SU-DHL-6 (cell line): ENCODE results near the gene FSIP1.

Source experiments
- H2AFZ ChIP-seq: fragments of 200-600 bp; sonication (generic); 2 replicates; pipeline ENCODE4 v1.6.1; 2014; ENCODE audit warnings: low read depth, mild to moderate bottlenecking, moderate library complexity, mixed read lengths, antibody characterized with exemption, low read length; ENCODE audit not compliant: severe bottlenecking
- H3F3A ChIP-seq: fragments of 200-600 bp; shearing (Covaris generic); 2 replicates; pipeline ENCODE4 v1.6.0; 2016; ENCODE audit warnings: antibody characterized with exemption, mild to moderate bottlenecking; ENCODE audit not compliant: insufficient read depth
- H3K27ac ChIP-seq: fragments of 200-600 bp; sonication (generic); 2 replicates; pipeline ENCODE4 v1.5.1; 2016; ENCODE audit warnings: low read depth, mild to moderate bottlenecking, low read length, moderate library complexity, mixed read lengths
- H3K27me3 ChIP-seq: fragments of 200-600 bp; sonication (generic), shearing (Covaris generic); 2 replicates; pipeline ENCODE4 v1.6.0; 2014; ENCODE audit warnings: mild to moderate bottlenecking, low read length
- H3K36me3 ChIP-seq: fragments of 200-600 bp; sonication (generic); 2 replicates; pipeline ENCODE4 v1.6.1; 2014; ENCODE audit warnings: mild to moderate bottlenecking, low read length, mixed read lengths
- H3K4me2 ChIP-seq: fragments of 300-600, 200-600 bp; shearing (Covaris generic), sonication (generic); 2 replicates; pipeline ENCODE4 v1.6.0; 2014; ENCODE audit warnings: low read length, low read depth, mild to moderate bottlenecking; ENCODE audit not compliant: poor library complexity, severe bottlenecking
- H3K4me3 ChIP-seq: fragments of 200-600 bp; sonication (generic); 2 replicates; pipeline ENCODE4 v1.5.1; 2014; ENCODE audit warnings: antibody characterized with exemption, low read length, mild to moderate bottlenecking, mixed read lengths; ENCODE audit not compliant: insufficient read depth, poor library complexity, severe bottlenecking
- H3K79me2 ChIP-seq: fragments of 200-600 bp; sonication (generic); 2 replicates; pipeline ENCODE4 v1.6.1; 2014; ENCODE audit warnings: mild to moderate bottlenecking, low read length, moderate library complexity; ENCODE audit not compliant: insufficient read depth
- H3K9ac ChIP-seq: fragments of 200-600 bp; sonication (generic); 2 replicates; pipeline ENCODE4 v1.7.0; 2014; ENCODE audit warnings: mild to moderate bottlenecking, low read length
- H3K9me2 ChIP-seq: fragments of 200-600 bp; sonication (generic); replicated peaks from 2 replicates; pipeline ENCODE4 v1.6.1; 2014; ENCODE audit warnings: low read length; ENCODE audit not compliant: insufficient read depth
- H3K9me3 ChIP-seq: fragments of 200-600 bp; sonication (generic); 2 replicates; pipeline ENCODE4 v1.6.1; 2014; ENCODE audit warnings: low read length, mixed read lengths; ENCODE audit not compliant: insufficient read depth
- H4K20me1 ChIP-seq: fragments of 200-600 bp; sonication (generic); 2 replicates; pipeline ENCODE4 v1.6.1; 2014; ENCODE audit warnings: low read depth, mild to moderate bottlenecking, antibody characterized with exemption, low read length, moderate library complexity, mixed read lengths
- CTCF ChIP-seq: fragments of 200-600 bp; sonication (generic); IDR thresholded peaks from one replicate; pipeline ENCODE4 v1.5.1; 2017; ENCODE audit warnings: antibody characterized with exemption, mild to moderate bottlenecking, low read length, moderate library complexity; ENCODE audit not compliant: insufficient read depth, poor library complexity, severe bottlenecking
- EZH2phosphoT487 ChIP-seq: fragments of 200-600 bp; sonication (generic), shearing (Covaris generic); conservative IDR thresholded peaks from 2 replicates; pipeline ENCODE4 v1.6.1; 2018; ENCODE audit warnings: mild to moderate bottlenecking, antibody characterized with exemption, low read length, moderate library complexity, mixed read lengths

FSIP1 gene

GRCh38 chr15:39808909-39809308, 26.3 kb upstream of the FSIP1 start:
- Histone ChIP-seq H2AFZ (no peak overlapping the region), H3K9ac (no peak overlapping the region), H4K20me1 (no peaks in the 10 kb centered on the region), H3K9me2 (no peaks in the 10 kb centered on the region), H3K4me3 (no peak overlapping the region), H3K4me2 (no peak overlapping the region), H3K27ac (no peak overlapping the region), H3K36me3 (no peaks in the 10 kb centered on the region), H3K27me3 (0 out of 2 replicates have a peak, but pooled peaks cover 3% of the 10 kb centered on the region), H3F3A (no peaks in the 10 kb centered on the region), H3K9me3 (no peaks in the 10 kb centered on the region), H3K79me2 (no peaks in the 10 kb centered on the region)
- TF ChIP-seq EZH2phosphoT487 = no peak
- no peak for TF ChIP-seq CTCF

- Histone ChIP-seq H3F3A (no peaks in the 10 kb centered on the region), H3K27me3 (0 out of 2 replicates have a peak, but pooled peaks cover 3% of the 10 kb centered on the region), H3K27ac (no peak overlapping the region), H3K9me3 (no peaks in the 10 kb centered on the region), H4K20me1 (no peaks in the 10 kb centered on the region), H3K9ac (no peak overlapping the region), H3K9me2 (no peaks in the 10 kb centered on the region), H3K79me2 (no peaks in the 10 kb centered on the region), H3K36me3 (no peaks in the 10 kb centered on the region), H2AFZ (no peak overlapping the region), H3K4me3 (no peak overlapping the region), H3K4me2 (no peak overlapping the region)
- no peak for TF ChIP-seq CTCF
- no peak for TF ChIP-seq EZH2phosphoT487
These were observed 25.1 kb upstream of the FSIP1 start for GRCh38 chr15:39807791-39808190.

GRCh38 chr15:39804026-39804425, 21.4 kb upstream of the FSIP1 start:
- Histone ChIP-seq H3K4me3 (no peak overlapping the region), H3K36me3 (no peaks in the 10 kb centered on the region), H3K79me2 (no peaks in the 10 kb centered on the region), H3K9me2 (no peaks in the 10 kb centered on the region), H3K9me3 (no peaks in the 10 kb centered on the region), H2AFZ (no peak overlapping the region), H3K4me2 (no peak overlapping the region), H3K27me3 (no peaks in the 10 kb centered on the region), H3F3A (no peaks in the 10 kb centered on the region), H4K20me1 (no peaks in the 10 kb centered on the region), H3K27ac (no peak overlapping the region), H3K9ac (no peak overlapping the region)
- TF ChIP-seq EZH2phosphoT487 (no peak), CTCF (no peak)

- Histone ChIP-seq H4K20me1 (no peaks in the 10 kb centered on the region), H2AFZ (no peak overlapping the region), H3K9ac (no peak overlapping the region), H3F3A (no peaks in the 10 kb centered on the region), H3K4me3 (no peak overlapping the region), H3K9me3 (no peaks in the 10 kb centered on the region), H3K27ac (no peak overlapping the region), H3K4me2 (no peak overlapping the region), H3K79me2 (no peaks in the 10 kb centered on the region), H3K36me3 (no peaks in the 10 kb centered on the region), H3K9me2 (no peaks in the 10 kb centered on the region), H3K27me3 (no peaks in the 10 kb centered on the region)
- TF ChIP-seq CTCF = no peak
- no peak for TF ChIP-seq EZH2phosphoT487
These were observed 20.4 kb upstream of the FSIP1 start for GRCh38 chr15:39803016-39803415.
